Measurements from ENCODE around the gene PLK3.
A peak's percentile ranks its signal among the peaks of the same experiment; 100 is the strongest.
"Not testable (repeated sequence)": the region's sequence is repeated elsewhere in the genome, so short reads cannot be mapped to it uniquely, and the experiment has no call there.

The PLK3 gene

GRCh38 chr1:44828003-44828651, 27.9 kb downstream of the PLK3 start:
- DNase-seq (ENCODE audit: low read depth in 2 of 2): no peak

- DNase-seq (ENCODE audit: low read depth in 2 of 2): no peak
Measured at GRCh38 chr1:44828841-44829440, 28.8 kb downstream of the PLK3 start.

GRCh38 chr1:44829506-44830384, 29.6 kb downstream of the PLK3 start:
- no peak for DNase-seq (ENCODE audit: low read depth in 2 of 2)

GRCh38 chr1:44830900-44831304, 30.7 kb downstream of the PLK3 start:
- no peak for DNase-seq (ENCODE audit: low read depth in 2 of 2)

GRCh38 chr1:44831516-44831915, 31.3 kb downstream of the PLK3 start:
- DNase-seq (ENCODE audit: low read depth in 2 of 2): no peak

- no peak for DNase-seq (ENCODE audit: low read depth in 2 of 2)
Measured at GRCh38 chr1:44832056-44832705, 32.0 kb downstream of the PLK3 start.

- DNase-seq (ENCODE audit: low read depth in 2 of 2): no peak
Measured at GRCh38 chr1:44834328-44834727, 34.2 kb downstream of the PLK3 start.

- peak; percentile 73 to 74 for DNase-seq (ENCODE audit: low read depth in 2 of 2)
Measured at GRCh38 chr1:44835738-44836675, 35.8 kb downstream of the PLK3 start.

- DNase-seq (ENCODE audit: low read depth in 2 of 2): not testable (repeated sequence)
Measured at GRCh38 chr1:44838294-44838693, 38.1 kb downstream of the PLK3 start.

GRCh38 chr1:44839576-44839975, 39.4 kb downstream of the PLK3 start:
- DNase-seq (ENCODE audit: low read depth in 2 of 2): no peak

- no peak for DNase-seq (ENCODE audit: low read depth in 2 of 2)
Measured at GRCh38 chr1:44842486-44842861, 42.3 kb downstream of the PLK3 start.

- peak in 1 of 2 donors; percentile 21 for DNase-seq (ENCODE audit: low read depth in 2 of 2)
Measured at GRCh38 chr1:44842862-44843655, 42.9 kb downstream of the PLK3 start, which contains the start of gene PTCH2. Gene PTCH2, minus strand, starts transcription at chr1:44843253. Its CDS starts 321 bp downstream, at chr1:44842932.

GRCh38 chr1:44846985-44847384, 46.8 kb downstream of the PLK3 start:
- DNase-seq (ENCODE audit: low read depth in 2 of 2): no peak

- no peak for DNase-seq (ENCODE audit: low read depth in 2 of 2)
Measured at GRCh38 chr1:44847845-44848244, 47.7 kb downstream of the PLK3 start.

- DNase-seq (ENCODE audit: low read depth in 2 of 2): no peak
Measured at GRCh38 chr1:44848456-44849181, 48.4 kb downstream of the PLK3 start.

- DNase-seq (ENCODE audit: low read depth in 2 of 2): no peak
Measured at GRCh38 chr1:44849575-44850132, 49.5 kb downstream of the PLK3 start.

GRCh38 chr1:44851308-44851707, 51.1 kb downstream of the PLK3 start:
- no peak for DNase-seq (ENCODE audit: low read depth in 2 of 2)

- DNase-seq (ENCODE audit: low read depth in 2 of 2): no peak
Measured at GRCh38 chr1:44853201-44853600, 53.0 kb downstream of the PLK3 start.

GRCh38 chr1:44854970-44855369, 54.8 kb downstream of the PLK3 start:
- no peak for DNase-seq (ENCODE audit: low read depth in 2 of 2)
